Measurements from ENCODE around the gene HES1. TPM values are rescaled to one million over a fixed set of nuclear protein-coding genes. Genes with fewer than 3 reads are reported as not detected.

HES1 gene
- total and polyA plus RNA-seq, 2 experiments from 2014 or later, result 42.7 to 60.8 TPM

GRCh38 chr3:194162070-194162678 is 26.2 kb downstream of the HES1 start (continued):
- TF ChIP-seq ZNF114 (CRISPR knock-in tag; IDR thresholded peaks at IDR 0.05) (no peak), EZH2 (IDR thresholded peaks at IDR 0.05; ENCODE audit: low read depth, unreplicated experiment) (no peak), CREB1 (CRISPR knock-in tag; IDR thresholded peaks at IDR 0.05; ENCODE audit: low read depth) (no peak), EZH2phosphoT487 (IDR thresholded peaks at IDR 0.05; ENCODE audit: unreplicated experiment) (no peak)
- TF ChIP-seq, protein P1, sequence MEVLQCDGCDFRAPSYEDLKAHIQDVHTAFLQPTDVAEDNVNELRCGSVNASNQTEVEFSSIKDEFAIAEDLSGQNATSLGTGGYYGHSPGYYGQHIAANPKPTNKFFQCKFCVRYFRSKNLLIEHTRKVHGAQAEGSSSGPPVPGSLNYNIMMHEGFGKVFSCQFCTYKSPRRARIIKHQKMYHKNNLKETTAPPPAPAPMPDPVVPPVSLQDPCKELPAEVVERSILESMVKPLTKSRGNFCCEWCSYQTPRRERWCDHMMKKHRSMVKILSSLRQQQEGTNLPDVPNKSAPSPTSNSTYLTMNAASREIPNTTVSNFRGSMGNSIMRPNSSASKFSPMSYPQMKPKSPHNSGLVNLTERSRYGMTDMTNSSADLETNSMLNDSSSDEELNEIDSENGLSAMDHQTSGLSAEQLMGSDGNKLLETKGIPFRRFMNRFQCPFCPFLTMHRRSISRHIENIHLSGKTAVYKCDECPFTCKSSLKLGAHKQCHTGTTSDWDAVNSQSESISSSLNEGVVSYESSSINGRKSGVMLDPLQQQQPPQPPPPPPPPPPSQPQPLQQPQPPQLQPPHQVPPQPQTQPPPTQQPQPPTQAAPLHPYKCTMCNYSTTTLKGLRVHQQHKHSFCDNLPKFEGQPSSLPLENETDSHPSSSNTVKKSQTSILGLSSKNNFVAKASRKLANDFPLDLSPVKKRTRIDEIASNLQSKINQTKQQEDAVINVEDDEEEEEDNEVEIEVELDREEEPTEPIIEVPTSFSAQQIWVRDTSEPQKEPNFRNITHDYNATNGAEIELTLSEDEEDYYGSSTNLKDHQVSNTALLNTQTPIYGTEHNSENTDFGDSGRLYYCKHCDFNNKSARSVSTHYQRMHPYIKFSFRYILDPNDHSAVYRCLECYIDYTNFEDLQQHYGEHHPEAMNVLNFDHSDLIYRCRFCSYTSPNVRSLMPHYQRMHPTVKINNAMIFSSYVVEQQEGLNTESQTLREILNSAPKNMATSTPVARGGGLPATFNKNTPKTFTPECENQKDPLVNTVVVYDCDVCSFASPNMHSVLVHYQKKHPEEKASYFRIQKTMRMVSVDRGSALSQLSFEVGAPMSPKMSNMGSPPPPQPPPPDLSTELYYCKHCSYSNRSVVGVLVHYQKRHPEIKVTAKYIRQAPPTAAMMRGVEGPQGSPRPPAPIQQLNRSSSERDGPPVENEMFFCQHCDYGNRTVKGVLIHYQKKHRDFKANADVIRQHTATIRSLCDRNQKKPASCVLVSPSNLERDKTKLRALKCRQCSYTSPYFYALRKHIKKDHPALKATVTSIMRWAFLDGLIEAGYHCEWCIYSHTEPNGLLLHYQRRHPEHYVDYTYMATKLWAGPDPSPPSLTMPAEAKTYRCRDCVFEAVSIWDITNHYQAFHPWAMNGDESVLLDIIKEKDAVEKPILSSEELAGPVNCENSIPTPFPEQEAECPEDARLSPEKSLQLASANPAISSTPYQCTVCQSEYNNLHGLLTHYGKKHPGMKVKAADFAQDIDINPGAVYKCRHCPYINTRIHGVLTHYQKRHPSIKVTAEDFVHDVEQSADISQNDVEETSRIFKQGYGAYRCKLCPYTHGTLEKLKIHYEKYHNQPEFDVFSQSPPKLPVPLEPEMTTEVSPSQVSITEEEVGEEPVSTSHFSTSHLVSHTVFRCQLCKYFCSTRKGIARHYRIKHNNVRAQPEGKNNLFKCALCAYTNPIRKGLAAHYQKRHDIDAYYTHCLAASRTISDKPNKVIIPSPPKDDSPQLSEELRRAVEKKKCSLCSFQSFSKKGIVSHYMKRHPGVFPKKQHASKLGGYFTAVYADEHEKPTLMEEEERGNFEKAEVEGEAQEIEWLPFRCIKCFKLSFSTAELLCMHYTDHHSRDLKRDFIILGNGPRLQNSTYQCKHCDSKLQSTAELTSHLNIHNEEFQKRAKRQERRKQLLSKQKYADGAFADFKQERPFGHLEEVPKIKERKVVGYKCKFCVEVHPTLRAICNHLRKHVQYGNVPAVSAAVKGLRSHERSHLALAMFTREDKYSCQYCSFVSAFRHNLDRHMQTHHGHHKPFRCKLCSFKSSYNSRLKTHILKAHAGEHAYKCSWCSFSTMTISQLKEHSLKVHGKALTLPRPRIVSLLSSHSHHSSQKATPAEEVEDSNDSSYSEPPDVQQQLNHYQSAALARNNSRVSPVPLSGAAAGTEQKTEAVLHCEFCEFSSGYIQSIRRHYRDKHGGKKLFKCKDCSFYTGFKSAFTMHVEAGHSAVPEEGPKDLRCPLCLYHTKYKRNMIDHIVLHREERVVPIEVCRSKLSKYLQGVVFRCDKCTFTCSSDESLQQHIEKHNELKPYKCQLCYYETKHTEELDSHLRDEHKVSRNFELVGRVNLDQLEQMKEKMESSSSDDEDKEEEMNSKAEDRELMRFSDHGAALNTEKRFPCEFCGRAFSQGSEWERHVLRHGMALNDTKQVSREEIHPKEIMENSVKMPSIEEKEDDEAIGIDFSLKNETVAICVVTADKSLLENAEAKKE (CRISPR knock-in tag; IDR thresholded peaks at IDR 0.05), result no peak

DNA sequence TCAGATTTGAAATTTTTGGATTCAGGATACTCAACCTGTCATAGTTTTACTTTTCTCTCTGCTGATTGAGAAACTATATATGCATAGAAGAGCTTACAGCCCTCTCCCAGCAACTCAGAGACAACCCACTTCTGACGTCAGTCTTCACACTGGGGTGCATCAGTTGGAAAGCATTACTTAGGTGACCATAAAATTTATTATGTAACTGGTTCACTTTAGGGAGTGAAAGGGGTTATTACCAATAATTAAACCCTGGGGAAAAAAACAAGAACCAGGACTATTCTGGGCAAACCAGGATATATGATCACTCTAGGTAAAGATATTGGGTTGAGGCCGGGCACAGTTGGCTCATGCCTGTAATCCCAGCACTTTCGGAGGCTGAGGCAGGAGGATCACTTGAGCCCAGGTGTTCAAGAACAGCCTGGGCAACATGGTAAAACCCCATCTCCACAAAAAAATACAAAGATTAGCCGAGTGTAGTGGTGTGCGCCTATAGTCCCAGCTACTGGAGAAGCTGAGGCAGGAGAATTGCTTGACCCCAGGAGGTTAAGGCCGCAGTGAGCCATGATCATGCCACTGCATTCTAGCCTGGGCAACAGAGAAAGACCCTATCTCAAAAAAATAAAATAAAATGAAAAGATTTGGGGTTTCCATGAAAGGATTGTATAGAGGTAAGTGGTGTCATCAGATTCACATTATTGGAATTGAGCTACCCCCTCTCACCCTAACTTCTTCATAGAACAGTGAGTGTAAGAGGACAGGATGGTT is 27.1 kb downstream of the HES1 start:
- Histone ChIP-seq H2AFZ (no peak overlapping the region), H3F3A (replicated peaks; ENCODE audit: low read depth) (no peaks in the 10 kb centered on the region), H3K4me3 (no peak overlapping the region), H3K27ac (ENCODE audit: low read depth) (no peak overlapping the region), H4K20me1 (replicated peaks; ENCODE audit: insufficient read depth) (no peaks in the 10 kb centered on the region), H3K79me2 (replicated peaks; ENCODE audit: insufficient read depth) (no peaks in the 10 kb centered on the region), H3K9me2 (ENCODE audit: insufficient read depth) (no peaks in the 10 kb centered on the region), H3K27me3 (ENCODE audit: insufficient read depth) (no peaks in the 10 kb centered on the region), H3K36me3 (ENCODE audit: insufficient read depth) (no peaks in the 10 kb centered on the region), H3K4me1 (ENCODE audit: insufficient read depth) (peaks cover 15% of the 10 kb centered on the region), H3K4me2 (no peak overlapping the region)
- Mint-ChIP-seq H3K27me3 (ENCODE audit: insufficient read depth, low read depth, poor library complexity) (peaks cover 10% of the 10 kb centered on the region), H3K27ac (no peak overlapping the region), H3K4me1 (peaks cover 56% of the 10 kb centered on the region), H3K4me3 (no peak overlapping the region), H3K9me3 (no peaks in the 10 kb centered on the region), H3K36me3 (ENCODE audit: low read depth) (no peaks in the 10 kb centered on the region)
- ATAC-seq (no peak), DNase-seq (ENCODE audit: low spot score) (no peak)
- no peak for TF ChIP-seq CTCF (conservative IDR thresholded peaks at IDR 0.05; ENCODE audit: low read depth in 2 of 2)
